ENCODE measurements around the gene HYDIN.
"Not testable (repeated sequence)": the region's sequence is repeated elsewhere in the genome, so short reads cannot be mapped to it uniquely, and the experiment has no call there.

Gene HYDIN

DNA sequence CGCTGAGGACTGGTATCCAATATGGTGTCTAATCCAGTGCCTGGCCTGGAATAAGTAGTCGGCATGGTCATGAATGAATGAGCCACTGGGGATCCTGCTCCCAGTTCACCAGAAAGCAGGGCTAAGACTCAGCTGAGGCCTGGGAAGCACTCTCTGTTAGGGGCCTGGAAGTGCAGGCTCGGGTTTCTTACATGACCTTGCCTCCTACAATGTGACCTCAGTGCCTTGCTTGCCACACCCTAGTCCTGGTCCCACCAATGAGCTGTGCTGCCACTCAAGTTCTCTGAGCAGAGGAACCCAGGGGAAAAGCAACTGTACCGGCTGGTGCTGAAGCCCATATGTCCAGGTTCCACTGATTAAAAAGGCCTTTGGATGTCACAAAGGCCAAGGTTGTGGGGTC lies 238.0 kb downstream of the HYDIN start:
- DNase-seq = not testable (repeated sequence)

DNA sequence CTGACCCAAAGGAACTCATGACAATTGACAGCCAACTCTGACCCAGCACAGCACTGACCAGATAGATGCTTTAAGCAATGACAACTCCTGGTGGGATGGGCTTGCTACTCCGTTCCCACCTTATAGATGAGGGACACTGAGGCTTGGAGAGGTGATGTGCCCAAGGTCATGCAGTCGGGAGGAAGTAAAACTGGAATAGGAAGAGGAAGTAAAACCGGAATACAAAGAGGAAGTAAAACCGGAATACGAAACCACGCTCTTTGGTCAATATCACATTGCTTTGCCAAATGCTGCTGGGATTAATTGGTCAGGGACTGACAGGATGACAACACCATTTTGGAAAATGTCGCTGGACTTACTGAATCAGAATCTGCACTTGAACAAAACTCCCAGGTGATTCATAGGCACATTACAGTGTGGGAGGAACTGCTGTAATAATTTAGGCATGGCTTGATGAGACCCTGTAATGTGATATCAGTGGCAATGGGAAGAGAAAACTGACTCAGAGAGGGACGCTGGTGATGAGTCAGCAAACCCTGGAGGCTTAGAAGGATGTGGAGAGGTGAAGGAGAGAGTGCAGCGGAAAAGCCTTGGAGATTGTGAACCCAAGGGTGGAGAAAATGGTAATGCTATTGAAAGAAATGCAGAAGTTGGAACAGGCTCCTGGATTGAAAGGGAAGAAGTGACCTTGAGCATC lies 243.4 kb downstream of the HYDIN start:
- not testable (repeated sequence) for DNase-seq

DNA sequence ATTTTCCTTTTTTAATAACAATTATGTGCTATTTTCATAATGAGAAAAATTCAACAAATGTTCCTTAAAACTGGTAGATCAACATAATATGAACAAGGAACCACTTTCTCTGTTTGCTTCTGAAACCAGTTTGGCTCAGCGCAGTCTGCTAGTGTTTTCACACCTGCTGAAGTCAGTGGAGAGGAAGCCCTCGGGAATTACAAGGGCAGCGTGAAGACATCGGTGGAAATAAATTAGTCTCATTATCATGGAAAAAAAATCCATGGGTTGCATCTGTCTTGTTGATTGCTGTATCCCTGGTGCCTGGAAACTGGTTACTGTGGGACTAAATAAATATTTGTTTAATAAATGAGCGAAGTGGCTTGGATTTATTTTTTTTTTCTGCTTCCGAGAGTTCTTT lies 245.8 kb downstream of the HYDIN start:
- not testable (repeated sequence) for DNase-seq

DNA sequence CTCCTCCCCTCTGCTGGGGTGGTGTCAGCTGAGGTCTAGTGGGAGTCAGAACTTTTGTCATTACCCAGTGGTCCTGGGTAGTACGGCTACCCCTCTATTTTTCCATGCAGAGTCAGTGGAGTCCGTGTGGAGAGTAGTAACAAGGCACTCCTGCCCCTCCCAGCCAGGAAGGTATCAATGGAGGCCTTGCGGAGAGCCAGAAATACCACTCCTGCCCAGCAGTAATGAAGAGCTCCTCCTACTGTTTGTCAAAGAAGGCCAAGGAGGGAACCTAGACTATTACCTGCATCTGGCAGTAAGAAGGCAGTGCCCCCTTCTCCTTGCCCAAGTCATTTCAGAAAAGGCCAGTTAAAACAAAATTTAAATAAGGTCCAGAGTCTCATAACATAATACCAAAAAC lies 262.2 kb downstream of the HYDIN start:
- DNase-seq = not testable (repeated sequence)

DNA sequence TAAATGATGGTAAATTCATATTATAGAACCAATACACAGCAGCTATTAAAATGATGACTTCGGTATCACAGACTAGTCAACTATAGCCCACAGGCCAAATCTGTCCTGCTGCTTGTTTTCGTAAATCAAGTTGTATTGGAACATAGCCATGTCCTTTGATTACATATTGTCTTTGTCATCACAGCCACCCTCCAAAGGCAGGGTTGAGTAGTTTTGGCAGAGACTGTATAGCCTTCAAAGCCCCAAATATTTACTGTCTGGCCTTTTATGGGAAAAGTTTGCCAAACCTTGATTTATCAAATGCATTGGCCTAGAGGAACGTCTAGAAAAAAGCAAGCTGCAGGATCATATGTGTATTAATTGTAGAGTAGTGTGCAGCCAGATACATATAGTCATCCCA lies 270.4 kb downstream of the HYDIN start:
- DNase-seq = not testable (repeated sequence)

DNA sequence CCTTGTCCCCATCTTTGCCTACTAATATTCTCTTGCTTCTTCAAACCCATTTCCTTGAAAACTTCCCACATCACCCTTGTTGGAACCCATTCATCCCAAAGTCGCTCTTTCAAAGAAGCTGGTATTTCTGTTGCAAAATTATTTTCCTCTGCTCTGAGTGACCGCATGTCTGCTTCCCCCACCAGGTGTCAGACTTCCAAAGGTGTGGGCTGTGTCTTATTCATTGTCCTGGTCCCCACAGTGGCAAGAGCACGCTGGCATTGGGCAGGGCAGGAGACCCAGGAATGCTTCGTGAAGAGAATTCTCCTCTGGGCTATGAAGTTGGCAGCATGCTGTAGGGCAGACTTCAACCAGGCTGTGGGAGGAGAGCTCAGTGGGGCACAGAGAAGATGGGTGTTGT lies 275.6 kb downstream of the HYDIN start:
- not testable (repeated sequence) for DNase-seq

DNA sequence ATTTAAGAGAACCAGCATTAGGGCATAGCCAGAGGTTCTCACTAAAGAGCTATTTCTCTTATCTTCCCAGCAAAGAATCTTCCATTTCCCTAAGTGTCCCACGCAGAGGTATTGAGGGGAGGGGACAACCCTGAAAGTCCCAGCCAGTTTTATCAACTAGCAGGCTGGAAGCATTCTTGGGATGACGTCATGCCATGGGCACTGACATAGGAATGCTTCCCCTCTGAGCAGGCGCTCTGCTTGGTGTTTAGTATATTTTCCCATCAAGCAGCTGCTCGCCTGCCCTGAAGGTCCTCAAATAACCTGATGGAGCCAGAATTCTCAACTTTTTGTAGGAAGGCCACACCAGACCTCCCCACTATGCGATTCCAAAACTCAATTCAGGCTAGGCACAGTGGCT lies 276.7 kb downstream of the HYDIN start:
- not testable (repeated sequence) for DNase-seq

DNA sequence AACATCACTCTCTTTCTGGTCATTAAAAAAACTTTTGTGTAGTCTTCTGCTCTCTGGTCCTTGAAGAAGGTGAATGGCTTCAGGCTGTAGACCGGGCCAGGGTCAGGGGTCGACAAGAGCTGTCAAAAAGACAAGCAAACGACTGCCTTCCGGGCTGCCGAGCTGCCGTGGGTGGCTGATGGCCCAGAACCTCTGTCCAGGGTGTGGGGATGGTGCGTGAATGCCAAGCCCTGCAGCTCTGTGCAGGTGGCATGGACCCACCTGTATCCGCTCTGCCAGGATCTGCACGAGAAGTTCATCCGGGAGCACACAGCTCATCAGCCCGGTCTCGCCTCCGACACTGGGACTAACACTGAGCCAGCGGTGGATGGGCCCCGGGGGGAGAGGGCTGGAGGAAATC lies 287.0 kb downstream of the HYDIN start:
- not testable (repeated sequence) for DNase-seq

DNA sequence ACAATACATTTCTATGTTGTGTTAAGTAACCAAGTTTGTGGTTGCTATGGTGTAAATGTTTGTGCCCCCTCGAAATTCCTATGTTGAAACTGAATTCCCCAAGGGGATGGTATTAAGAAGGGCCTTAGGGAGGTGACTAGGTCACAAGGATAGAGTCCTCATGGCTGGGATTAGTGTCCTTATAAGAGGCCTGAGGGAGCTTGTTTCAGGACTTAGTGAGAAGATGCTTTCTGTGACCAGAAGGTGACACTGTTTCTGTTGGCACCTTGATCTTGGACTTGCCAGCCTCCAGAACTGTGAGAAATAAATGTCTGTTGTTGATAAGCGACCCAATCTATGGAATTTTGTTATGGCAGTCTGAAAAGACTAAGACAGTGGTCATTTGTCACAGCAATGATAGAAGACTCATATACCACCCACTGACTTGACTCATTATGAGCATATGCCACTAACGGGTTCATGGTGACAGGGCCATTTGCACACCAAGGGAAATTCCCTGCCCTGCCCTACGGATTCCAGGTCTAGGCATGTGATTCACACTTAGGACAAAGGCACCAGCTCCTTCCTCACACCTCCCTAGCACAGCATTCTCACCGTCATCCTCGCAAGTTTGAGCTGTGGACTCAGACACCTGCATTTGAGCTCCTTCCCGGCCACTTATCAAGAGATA lies 290.7 kb downstream of the HYDIN start:
- DNase-seq = not testable (repeated sequence)

DNA sequence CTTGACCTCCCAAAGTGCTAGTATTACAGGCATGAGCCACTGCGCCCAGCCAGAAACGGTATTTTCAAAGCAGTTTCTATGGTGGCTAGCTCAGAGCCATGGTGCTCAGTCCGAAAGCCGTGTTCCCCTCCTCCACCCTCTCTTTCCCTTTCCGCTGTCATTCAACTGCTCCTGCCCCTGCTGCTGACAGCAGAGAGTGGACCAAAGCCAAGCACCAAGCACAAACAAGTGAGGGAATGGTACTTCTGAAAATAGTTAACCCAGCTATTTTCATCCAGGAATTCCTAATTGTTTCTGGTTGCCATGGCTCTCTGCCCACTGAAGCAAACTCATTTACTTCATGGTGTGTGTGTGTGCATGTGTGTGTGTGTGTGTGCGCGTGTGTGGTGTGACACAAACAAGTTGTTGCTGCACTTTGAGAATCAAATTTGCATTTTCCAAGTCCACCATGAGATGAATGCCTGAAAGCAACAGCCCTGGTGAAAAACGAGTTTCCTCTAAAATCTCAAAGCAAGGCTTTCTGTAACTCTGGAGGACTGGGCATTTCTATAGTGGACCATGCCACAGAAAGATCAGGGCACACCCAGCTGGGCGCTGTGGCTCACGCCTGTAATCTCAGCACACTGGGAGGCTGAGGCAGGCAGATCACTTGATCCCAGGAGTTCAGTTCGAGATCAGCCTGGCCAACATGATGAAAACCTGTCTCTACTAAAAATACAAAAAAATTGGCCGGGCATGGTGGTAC lies 293.6 kb downstream of the HYDIN start:
- DNase-seq = not testable (repeated sequence)

DNA sequence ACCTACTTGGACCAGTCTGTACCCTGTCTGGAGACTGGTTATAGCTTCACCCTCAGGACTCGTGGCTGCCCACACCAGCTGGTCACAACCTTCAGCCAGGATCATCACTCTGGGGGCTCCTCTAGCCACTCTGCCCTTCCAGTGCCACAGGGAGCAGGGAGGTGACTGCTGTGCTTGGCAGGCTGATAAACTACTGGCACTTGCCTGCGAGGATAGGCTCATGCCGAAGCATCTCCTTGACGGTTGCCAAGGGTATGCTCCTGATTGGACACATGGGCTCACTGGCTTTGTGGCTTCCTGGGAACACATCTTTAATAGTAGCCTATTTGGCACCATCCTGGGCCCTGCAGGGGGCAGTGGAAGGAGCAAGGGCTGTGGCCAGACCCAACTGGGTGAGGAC lies 295.2 kb downstream of the HYDIN start:
- DNase-seq = not testable (repeated sequence)

DNA sequence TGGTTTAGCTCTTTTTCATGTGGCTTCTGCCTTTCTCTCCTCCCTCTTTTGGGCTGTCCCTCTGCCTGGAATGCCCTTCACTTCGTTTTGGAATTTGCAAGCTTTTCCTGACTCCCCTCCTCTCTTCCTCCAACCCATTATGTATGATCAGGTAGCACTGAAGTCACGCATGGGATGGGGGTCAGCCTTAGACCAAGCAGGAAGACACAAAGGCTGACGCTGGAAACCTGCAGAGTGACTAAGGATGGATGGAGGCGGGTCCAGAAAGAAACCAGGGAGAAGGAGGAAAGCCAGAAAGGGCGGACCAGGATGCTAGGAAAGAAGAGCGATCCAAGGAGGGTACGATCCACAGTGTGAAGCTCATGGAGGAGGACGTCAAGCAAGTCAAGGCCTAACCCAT lies 296.8 kb downstream of the HYDIN start:
- DNase-seq = not testable (repeated sequence)

DNA sequence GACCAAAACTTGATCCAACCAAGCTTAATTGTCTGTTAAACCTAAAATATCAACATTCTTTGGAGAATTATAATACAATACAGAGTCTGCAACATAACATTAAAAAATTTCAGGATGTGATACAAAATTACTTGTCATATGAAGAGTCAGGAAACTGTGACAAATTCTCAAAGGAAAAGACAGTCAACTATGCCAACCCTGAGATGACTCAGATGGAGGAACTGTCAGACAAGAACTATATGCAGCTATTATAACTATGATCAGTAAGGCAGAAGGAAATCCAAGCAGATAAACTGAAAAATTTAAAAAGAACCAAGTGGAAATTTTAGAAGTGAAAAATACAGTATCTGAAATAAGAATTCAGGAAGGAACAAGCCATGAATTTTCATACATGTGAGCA lies 299.8 kb downstream of the HYDIN start:
- not testable (repeated sequence) for DNase-seq

DNA sequence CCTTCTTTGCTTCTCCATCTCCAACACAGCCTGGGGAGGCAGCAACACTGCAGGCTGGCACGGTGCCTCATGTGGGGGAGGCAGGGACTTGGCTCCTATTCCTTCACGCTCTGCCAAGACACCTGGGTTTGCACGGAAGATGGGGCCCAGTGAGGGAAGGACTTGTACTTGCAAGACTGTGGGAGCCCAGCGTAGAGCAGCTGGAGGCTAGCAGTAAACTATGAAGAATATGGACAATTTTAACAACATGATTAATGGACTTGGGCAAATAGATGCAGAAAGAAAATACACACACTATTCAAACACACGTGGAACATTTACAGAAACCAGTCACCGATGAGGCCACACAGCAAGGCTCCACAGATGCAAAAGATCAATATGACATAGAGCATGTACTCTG lies 308.4 kb downstream of the HYDIN start:
- DNase-seq = peak; percentile 3

DNA sequence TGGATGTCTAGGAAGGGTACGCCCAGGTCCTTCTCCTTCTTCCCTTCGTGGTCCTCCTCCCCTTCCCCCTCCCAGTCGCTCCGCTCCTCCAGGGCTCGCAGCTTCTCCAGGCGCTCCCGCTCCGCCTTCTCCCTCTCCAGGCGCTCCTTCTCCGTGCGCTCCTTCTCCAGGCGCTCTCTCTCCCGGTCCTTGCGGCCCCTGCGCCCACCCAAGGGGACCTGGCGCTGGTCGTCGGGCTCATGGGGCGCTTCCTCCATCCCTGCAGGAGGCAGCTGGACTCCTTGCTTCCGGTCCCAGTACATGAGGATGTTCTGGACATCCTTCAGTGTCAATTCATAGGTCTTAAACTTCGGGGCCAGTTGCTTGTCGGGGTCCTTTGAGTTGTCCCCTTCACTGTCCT lies 309.9 kb downstream of the HYDIN start:
- not testable (repeated sequence) for DNase-seq

DNA sequence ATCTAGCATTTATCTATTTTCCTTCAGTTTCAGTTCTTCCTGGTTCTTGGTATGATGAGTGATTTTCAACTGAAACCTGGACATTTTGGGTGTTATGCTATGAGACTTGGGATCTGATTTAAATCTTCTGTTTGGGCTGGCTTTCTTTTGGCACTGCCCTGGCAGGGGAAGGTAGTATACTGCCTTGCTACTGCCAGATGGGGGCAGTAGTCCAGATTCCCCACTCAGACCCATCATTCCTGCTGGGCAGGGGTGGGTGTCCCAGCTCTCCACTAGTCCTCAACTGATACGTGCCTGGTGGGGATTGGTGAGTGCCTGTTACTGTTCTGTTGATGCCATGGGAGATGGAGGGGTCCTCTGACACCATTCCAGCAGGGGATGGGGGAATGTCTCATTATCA lies 342.3 kb downstream of the HYDIN start:
- DNase-seq = not testable (repeated sequence)

DNA sequence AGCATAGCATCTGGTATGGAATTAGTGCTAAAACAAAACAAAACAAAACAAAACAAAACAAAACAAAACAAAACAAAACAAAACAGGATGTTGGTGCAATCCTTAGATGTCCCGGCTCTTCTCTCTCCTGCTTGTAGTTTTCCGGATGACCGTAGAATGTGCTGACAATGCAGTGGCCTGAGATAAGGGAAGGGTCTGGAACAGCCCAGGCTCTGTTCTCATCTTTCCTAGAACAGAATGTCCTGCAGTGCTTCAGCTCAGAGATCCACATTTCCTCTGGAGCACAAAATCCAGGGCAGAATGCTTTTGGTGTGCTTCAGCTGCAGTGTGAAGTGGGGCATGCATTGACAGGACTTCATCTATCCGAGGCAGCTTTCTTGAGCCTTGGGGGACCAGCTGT lies 345.9 kb downstream of the HYDIN start:
- DNase-seq = not testable (repeated sequence)

DNA sequence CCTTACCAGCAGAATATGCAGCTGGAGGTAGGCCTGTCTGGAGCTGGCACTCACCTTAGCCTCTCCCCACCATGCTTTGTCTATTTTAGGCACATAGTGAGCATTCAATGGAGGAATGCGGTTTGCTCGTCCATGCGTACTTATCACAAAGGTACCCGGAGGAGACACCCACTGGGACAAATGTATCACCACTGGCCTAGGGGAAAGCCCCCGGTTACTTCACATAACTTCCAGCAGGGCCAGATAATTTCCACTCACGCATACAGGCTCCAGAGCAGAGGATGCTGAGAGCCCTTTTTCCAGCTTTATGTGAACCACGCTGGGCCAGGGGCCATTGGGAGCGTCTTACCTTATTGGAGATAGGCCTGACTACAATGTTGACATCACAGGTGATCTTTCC lies 348.2 kb downstream of the HYDIN start:
- not testable (repeated sequence) for DNase-seq

DNA sequence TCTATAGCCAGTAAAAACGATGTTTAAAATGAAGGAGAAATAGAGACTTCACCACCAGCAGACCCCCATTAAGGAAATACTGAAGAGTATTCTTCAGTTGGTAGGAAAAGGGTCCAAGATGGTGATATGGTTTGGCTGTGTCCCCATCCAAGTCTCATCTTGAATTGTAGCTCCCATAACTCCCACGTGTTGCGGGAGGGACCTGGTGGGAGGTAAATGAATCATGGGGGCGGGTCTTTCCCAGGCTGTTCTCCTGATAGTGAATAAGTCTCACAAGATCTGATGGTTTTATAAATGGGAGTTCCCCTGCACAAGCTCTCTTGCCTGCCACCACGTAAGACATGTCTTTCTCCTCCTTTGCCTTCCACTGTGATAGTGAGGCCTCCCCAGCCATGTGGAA lies 352.6 kb downstream of the HYDIN start:
- not testable (repeated sequence) for DNase-seq

DNA sequence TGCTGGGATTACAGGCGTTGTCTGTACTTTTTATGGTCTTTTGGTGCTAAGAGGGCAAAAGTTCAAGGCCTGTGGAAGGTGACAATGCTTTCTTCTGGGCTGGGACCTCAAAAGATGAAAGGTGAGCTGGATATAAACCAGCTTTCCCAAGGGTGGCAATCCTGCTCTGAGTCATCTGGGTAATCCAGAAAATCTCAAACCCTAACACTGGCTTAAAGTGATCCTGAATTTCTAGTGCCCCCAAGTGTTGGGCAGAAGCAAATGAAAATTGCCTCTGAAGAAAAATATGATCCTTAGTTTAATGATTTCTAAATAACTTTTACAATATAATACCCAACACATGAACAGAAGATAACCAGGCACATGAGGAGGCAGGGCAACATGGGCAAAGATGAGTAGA lies 354.1 kb downstream of the HYDIN start:
- not testable (repeated sequence) for DNase-seq

DNA sequence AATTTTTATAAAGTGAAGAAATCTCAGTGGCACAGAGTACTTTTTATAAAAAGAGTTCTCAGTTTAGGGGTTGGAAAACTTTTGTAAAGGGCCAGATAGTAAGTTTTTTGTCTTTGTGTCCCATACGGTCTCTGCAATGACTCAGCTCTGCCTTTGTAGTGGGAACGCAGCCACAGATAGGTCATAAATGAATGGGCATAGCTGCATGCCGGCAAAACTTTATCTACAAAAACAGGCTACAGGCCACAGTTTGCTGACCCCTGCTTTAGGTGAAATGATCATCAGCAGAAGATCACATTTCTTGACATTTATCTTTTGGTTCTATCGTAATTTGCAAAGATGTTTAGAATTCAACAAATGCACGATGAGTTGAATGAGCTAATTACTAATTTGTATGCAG lies 365.8 kb downstream of the HYDIN start:
- not testable (repeated sequence) for DNase-seq

DNA sequence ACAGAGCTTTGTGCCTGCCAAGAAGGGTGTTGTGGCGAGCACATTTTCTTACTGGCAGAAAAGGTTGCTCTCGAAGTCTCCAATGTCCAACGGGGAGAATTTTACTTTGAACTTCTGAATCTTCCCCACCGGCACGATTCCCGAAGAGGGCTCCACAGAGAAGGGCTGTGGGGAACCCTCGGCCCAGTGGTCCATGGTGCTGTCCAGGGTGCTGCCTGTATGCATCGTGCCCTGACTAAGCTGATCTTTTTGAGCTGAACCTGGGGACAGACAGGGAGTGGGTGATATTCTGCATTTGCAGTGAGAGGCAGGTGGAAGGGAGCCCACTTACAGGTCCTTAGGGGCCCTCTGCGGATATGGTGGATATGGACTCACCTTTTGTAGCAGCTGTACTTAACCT lies 368.5 kb downstream of the HYDIN start:
- DNase-seq = not testable (repeated sequence)

DNA sequence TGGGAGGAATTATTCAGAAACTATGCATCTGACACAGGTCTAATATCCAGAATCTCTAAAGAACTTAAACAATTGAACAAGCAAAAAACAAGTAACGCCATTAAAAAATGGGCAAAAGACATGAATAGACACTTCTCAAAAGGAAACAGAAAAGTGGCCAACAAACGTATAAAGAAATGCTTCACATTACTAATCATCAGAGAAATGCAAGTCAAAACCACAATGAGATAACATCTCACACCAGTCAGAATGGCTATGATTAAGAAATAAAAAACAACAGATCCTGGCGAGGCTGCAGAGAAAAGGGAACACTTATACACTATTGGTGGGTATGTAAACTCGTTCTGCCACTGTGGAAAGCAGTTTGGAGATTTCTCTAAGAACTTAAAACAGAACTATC lies 379.2 kb downstream of the HYDIN start:
- not testable (repeated sequence) for DNase-seq
